ENCODE measurements around the gene ATG16L2.
"Not testable (repeated sequence)": the region's sequence is repeated elsewhere in the genome, so short reads cannot be mapped to it uniquely, and the experiment has no call there.

Gene ATG16L2

DNA sequence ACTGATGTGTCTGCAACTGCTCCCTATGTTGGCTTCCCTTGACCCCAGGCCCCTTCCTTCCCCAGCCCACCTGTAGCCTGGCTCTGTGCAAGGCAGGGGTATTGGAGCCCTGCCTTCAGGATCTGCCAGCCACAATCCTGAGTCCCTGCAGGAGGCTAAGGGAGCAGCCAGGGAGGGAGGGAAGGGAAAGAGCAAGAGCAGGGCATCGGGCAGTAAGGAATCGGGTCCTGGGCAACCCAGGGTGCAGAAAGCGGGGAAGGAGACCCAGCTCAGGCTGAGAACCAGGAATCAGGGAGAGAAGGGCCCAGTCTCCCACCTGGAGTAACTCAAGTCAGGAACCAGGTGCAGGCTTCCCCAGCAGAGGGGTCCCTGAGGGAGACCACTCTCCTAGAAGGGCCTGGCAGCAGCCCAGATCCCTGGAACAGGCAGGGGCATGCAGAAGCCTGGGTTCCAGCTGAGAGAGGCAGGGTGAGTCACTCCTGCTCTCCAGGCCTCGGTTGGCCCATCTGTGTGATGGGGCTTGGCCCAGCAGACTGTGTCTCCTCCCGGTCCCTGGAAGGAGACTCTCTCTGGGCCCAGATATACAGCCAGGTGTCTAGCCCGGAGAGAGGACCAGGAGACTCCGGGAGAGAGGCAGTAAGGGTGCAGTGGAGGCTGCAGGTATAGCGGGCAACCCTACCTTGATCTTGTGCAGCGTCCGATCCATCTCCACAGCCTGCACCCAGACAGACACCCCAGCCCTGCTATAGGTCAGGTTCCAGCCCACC is 33.7 kb upstream of the ATG16L2 start:
- DNase-seq, result no peak

- DNase-seq, result no peak
Measured at GRCh38 chr11:72781063-72781312, 33.2 kb upstream of the ATG16L2 start.

DNA sequence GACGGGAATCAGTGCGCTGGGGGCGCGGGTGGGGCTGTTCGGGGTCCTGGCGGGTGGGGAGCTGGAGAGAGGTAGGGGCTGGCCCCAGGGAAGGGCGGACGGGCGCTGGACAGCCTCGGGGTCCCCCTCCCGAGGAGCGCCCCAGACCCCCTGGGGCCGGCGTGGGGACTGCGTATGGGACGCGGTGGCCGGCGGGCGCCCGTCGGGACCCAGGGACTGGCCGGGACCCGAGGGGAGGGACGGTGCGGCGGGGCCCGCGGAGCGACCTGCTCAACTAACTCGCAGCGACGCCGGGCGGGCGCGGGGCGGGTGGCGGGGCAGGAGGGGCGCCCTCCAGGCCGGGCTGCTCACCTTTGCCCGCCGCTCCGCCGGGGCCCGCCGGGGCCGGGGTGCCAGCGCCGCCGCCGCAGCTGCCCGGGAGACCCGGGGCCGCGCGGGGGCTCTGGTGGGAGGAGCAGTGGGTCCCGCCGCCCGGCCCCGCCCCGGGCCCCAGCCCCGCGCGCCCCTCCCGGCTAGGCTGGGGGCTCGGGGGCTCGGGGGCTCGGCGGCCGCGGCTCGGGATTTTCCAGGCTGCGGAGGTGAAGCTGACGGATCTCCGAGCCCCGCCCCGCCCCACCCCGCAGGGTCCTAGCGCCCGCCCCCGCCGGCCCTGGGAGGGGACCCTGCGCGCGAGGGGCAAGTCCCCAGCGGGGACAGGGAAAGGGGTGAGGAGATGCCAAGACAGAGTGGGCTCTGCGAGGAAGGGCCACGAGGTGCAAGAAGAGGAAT is 32.7 kb upstream of the ATG16L2 start:
- DNase-seq, result peak; percentile 67

GRCh38 chr11:72782081-72782920 is 31.9 kb upstream of the ATG16L2 start:
- no peak for DNase-seq

DNA sequence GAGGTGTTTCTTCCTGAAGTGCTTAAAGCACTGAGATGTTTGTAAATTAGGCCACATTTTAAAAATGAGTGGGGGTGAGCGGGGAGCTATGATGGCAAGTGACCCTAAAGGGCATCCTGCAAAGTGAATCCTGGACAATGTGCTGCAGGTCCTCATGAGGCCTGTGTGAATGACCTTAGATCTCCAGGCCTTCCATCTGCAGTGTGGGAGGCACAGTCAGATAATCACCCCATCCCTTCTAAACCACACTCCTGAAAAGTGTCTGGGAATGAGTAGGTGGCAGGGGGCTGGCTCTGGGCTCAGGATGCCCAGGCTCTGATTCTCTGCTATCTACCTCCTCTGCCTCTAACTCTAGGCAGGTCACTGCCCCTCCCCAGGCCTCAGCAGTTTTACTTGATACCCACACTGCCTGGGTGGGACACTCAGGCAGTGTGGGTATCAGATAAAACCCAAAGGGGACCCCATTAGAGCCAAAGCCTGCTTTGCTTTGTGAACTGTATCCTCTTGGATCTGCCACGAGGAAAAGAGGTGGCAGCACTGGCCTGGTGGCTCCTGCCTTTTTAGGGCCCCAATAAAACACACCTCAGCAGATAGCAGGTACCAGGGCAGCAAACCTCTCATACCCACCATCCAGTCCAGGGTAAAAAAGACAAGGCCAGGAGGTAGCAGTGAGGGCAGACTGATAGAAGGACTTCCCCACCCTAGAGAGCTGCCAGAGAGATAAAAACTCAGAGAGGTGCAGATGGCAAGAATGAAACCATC is 30.9 kb upstream of the ATG16L2 start:
- no peak for DNase-seq

- no peak for DNase-seq
Measured at GRCh38 chr11:72784662-72785061, 29.5 kb upstream of the ATG16L2 start.

DNA sequence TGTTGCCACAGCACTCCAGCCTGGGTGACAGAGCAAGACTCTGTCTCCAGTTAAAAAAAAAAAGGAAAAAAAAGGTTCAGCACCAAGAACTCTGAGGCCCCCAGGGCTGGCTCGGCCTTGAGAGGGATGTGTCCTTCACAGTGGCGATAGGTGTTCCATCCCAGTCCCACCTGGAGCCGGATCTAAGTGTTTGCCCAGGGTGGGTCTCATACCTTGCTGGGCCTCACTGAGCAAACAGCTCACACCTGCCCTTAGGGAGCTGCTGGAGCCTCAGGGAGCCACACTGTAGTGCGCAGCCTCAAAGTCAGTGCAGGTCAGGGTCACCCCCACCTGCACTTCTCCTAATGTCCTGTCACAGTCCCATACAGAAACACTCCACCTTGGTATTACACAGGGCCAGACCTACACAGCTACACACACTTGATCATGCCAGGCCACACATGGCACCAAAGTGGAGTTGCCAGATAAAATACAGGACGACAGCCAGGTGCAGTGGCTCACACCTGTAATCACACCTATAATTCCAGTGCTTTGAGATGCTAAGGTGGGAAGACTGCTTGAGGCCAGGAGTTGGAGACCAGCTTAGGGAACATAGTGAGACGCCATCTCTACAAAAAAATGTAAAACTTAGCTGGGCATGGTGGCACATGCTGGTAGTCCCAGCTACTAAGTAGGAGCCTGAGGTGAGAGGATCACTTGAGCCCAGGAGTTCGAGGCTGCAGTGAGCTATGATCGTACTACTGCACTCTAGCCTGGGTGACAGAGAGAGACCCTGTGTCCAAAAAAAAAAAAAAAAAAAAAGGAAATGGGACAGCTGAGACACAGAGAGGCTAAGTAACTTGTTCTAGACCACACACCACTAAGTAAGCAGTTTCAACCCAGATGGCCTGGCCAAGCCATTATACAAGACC is 27.7 kb upstream of the ATG16L2 start:
- no peak for DNase-seq

GRCh38 chr11:72787216-72788104 is 26.8 kb upstream of the ATG16L2 start:
- DNase-seq, result no peak

- DNase-seq, result no peak
Measured at GRCh38 chr11:72788241-72788640, 26.0 kb upstream of the ATG16L2 start.

- DNase-seq, result no peak
Measured at GRCh38 chr11:72789493-72790131, 24.6 kb upstream of the ATG16L2 start.

GRCh38 chr11:72791228-72791627 is 23.0 kb upstream of the ATG16L2 start:
- DNase-seq, result not testable (repeated sequence)

DNA sequence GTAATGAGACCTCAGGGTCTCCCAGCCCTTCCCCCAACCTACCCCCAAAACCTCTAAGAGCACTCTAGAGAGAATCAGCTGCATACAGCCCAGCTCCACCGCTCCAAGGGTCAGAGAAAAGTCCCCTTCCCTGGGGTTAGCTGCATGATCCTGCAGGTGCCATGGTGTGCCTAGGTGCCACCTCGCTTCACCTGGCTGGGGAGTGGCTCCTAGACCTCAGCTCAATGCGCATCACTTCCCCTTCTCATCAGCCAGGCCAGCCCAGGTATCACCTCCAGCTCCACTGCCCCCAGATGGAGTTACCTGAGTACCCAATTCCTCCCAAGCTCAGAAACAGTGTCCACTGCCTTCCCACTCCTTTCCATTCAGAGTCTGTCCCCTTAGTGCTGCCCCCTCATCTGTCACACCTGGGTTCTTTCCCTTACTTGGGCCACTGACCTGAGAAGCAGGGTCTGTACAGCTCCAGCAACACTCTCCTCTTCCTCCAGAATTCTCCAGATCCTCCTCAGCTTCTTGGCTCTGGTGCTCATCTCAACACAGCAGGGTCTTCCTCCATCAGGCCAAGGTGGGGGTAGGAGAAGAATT is 21.7 kb upstream of the ATG16L2 start:
- DNase-seq, result no peak

DNA sequence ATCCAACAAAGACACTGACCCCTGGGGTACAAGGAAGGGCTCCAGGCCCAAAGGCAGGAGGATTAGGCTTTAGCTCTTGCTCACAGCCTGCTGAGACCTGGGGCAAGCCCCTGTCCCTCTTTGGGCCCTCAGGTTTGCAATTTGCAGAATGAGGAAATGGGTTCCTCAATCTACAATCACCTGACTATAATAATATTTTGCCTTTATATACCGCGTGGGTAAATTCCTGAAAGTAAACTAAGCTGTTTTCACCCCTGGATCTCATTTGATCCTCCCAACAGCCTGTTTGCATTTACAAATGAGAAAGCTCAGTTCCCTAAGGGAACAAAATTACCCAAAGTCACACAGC is 21.2 kb upstream of the ATG16L2 start:
- DNase-seq, result no peak

GRCh38 chr11:72793425-72794367 is 20.5 kb upstream of the ATG16L2 start, which contains the start of gene STARD10:
Gene STARD10 (minus strand): TSS chr11:72794047. CDS start chr11:72781181, 12,866 bp downstream.
- DNase-seq, result peak; percentile 94

DNA sequence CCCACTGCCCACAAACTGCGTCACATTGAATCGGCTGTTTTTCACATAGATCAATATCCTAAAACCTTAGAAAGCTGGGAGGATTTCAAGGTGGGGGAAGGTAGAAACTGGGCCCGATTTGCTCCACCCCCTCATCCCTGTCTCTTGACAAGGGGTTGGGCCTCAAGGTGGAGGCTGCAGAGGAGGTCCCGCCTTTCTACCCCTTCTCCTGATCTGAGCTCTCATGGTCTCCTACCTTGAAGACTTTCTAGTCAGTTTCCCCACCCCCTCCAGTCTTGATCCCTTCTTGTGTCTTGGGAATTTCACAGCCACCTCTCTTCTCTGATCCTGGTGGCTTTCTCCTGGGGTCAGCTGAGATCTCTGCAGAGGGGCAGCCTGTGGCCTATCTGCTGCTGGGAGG is 15.8 kb upstream of the ATG16L2 start:
- DNase-seq, result no peak

DNA sequence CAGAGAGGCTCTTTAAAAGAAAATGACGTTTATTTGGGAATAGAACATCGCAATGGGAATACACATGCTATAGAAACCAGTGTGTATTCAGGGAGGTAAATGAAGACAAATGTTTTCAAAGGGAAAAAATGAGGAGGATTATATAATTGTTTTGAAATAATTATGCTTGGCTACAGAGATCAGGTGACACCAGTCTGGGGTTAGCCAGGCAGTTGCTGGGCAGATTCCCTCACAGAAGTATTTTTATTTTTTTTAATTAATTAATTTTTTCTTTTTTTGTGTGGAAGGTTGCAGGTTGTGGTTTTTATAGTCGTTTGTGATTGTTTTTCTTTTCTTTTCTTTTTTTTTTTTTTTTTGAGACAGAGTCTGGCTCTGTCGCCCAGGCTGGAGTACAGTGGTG is 14.8 kb upstream of the ATG16L2 start:
- no peak for DNase-seq

DNA sequence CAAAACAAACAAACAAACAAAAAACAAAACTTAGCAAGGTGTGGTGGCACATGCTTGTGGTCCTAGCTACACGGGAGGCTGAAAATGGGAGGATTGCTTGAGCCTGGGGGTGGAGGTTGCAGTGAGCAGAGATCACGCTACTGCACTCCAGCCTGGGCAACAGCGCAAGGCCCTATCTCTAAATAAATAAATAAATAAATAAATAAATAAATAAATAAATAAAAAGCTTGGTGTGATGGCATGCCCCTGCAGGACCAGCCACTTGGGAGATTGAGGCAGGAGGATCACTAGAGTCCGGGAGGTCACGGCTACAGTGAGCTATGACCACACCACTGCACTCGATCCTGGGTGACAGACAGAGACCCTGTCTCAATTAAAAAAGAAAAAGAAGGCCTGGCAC is 11.4 kb upstream of the ATG16L2 start:
- DNase-seq, result no peak

- no peak for DNase-seq
Measured at GRCh38 chr11:72805216-72805615, 9.0 kb upstream of the ATG16L2 start.

GRCh38 chr11:72806378-72806777 is 7.8 kb upstream of the ATG16L2 start:
- not testable (repeated sequence) for DNase-seq
